K562 (cell line): Measurements from ENCODE around the gene BDKRB2. TPM values are rescaled to one million over a fixed set of nuclear protein-coding genes. Genes with fewer than 3 reads are reported as not detected.

ENCODE experiments used
- ATAC-seq: fragments of 200-7000 bp; cut with Tn5 transposase; 3 replicates; pipeline ENCODE4 v1.9.1; 2020; ENCODE audit warnings: moderate library complexity
- BruUV-seq: library from RNA; stranded (reverse); fragments of 400-500 nt; replicated peaks from 2 replicates; lab custom pipeline; 2021; lab: Mats Ljungman, UMichigan
- CTCF ChIA-PET: fragments of 300-600 bp; formaldehyde crosslinking; extraction: SDS; loops from one replicate; lab custom pipeline; 2021; ENCODE audit warnings: low intra/inter-chr PET ratio; lab: Yijun Ruan, JAX
- POLR2A ChIA-PET: fragments of 300-600, 350-650 bp; sonication (Branson Sonifier 250); formaldehyde crosslinking; extraction: SDS; loops from one replicate; lab custom pipeline; 2021; ENCODE audit warnings: antibody characterized with exemption, inconsistent platforms; lab: Yijun Ruan, JAX
- DNase-seq, 4 experiments: peaks; one replicate each; pipeline versions ENCODE4 v3.0.0 to v3.0.0-alpha.2; 2011 to 2018; ENCODE audit warnings: low spot score in 3 of 4, mixed read lengths in 3 of 4; ENCODE audit errors: extremely low read depth in 1 of 4
- FAIRE-seq: peaks from 2 replicates; lab custom pipeline; 2011; peaks lifted over from hg19 to GRCh38; lab: Jason Lieb, UNC
- H2AFZ ChIP-seq: 2 replicates; pipeline ENCODE4 v1.6.0; 2011; ENCODE audit warnings: low read depth, low read length, control low read depth, inconsistent platforms
- H3K27ac ChIP-seq: fragments of 200-600 bp; 3 replicates; pipeline ENCODE4 v1.8.0; 2011; ENCODE audit warnings: low read depth, mild to moderate bottlenecking, control low read depth, inconsistent platforms, low read length, moderate library complexity, mixed read lengths; ENCODE audit errors: extremely low read depth
- H3K27me3 ChIP-seq, 2 experiments: fragments of 300-600 bp in 1 of 2; 2 replicates in 1 of 2; 3 replicates in 1 of 2; pipeline versions ENCODE4 v1.6.0 to v1.8.0; 2011; ENCODE audit warnings: inconsistent platforms in 2 of 2, low read length in 2 of 2, mild to moderate bottlenecking in 1 of 2, mixed read lengths in 1 of 2, moderate library complexity in 1 of 2; ENCODE audit not compliant: control insufficient read depth in 2 of 2, insufficient read depth in 2 of 2
- H3K36me3 ChIP-seq: fragments of 300-600 bp; 3 replicates; pipeline ENCODE4 v1.8.0; 2011; ENCODE audit warnings: mild to moderate bottlenecking, low read length, inconsistent platforms; ENCODE audit not compliant: control insufficient read depth, insufficient read depth
- H3K4me1 ChIP-seq, 2 experiments: fragments of 200-600 bp in 1 of 2; replicated peaks in 1 of 2; 2 replicates in 1 of 2; 3 replicates in 1 of 2; pipeline versions ENCODE4 v1.5.1 to v1.8.0; 2011; ENCODE audit warnings: inconsistent platforms in 2 of 2, low read length in 2 of 2, mild to moderate bottlenecking in 1 of 2, mixed read lengths in 1 of 2, moderate library complexity in 1 of 2; ENCODE audit not compliant: control insufficient read depth in 2 of 2, insufficient read depth in 2 of 2
- H3K4me2 ChIP-seq: 2 replicates; pipeline ENCODE4 v1.6.1; 2011; ENCODE audit warnings: low read length, control low read depth, inconsistent platforms, mixed read lengths; ENCODE audit not compliant: insufficient read depth
- H3K4me3 ChIP-seq: fragments of 200-600 bp; sonication (generic), shearing (Covaris generic); 2 replicates; pipeline ENCODE4 v1.5.1; 2016; ENCODE audit warnings: control low read depth, inconsistent platforms
- H3K79me2 ChIP-seq: fragments of 200-600 bp; 3 replicates; pipeline ENCODE4 v1.8.0; 2011; ENCODE audit warnings: low read length, inconsistent platforms; ENCODE audit not compliant: control insufficient read depth, insufficient read depth
- H3K9ac ChIP-seq, 2 experiments: 2 replicates each; pipeline versions ENCODE4 v1.6.0 to v1.6.1; 2011; ENCODE audit warnings: low read depth in 2 of 2, low read length in 2 of 2, control low read depth in 1 of 2, inconsistent platforms in 1 of 2, mild to moderate bottlenecking in 1 of 2, mixed read lengths in 1 of 2; ENCODE audit not compliant: insufficient read depth in 1 of 2
- H3K9me1 ChIP-seq: one replicate; pipeline ENCODE4 v1.6.0; 2011; ENCODE audit warnings: inconsistent platforms, mild to moderate bottlenecking, low read length, moderate library complexity; ENCODE audit not compliant: control insufficient read depth, insufficient read depth
- H3K9me3 ChIP-seq: replicated peaks from 2 replicates; pipeline ENCODE4 v1.5.1; 2011; ENCODE audit warnings: low read depth, low read length, inconsistent platforms; ENCODE audit not compliant: control insufficient read depth, insufficient read depth
- H4K20me1 ChIP-seq: replicated peaks from 2 replicates; pipeline ENCODE4 v1.6.1; 2011; ENCODE audit warnings: low read length, inconsistent platforms, mixed read lengths; ENCODE audit not compliant: control insufficient read depth, insufficient read depth
- CBX1 ChIP-seq: sonication (generic); IDR thresholded peaks from 2 replicates; pipeline ENCODE4 v1.6.1; 2016; ENCODE audit warnings: antibody characterized with exemption, low read depth, mild to moderate bottlenecking
- CTBP1 ChIP-seq: fragments of 450-650 bp; IDR thresholded peaks from 2 replicates; pipeline ENCODE4 v1.6.1; 2016; ENCODE audit warnings: borderline replicate concordance
- E2F3 ChIP-seq: fragments of 250-450 bp; sonication (Bioruptor Pico); IDR thresholded peaks from 2 replicates; pipeline ENCODE4 v1.4.0; 2020; ENCODE audit warnings: mild to moderate bottlenecking
- FOSL1 ChIP-seq: fragments of 200-800 bp; sonication (Bioruptor generic); conservative IDR thresholded peaks from 2 replicates; pipeline ENCODE4 v1.6.1; 2016; ENCODE audit warnings: missing genetic modification characterization, missing compliant biosample characterization
- NR3C1 ChIP-seq: sonication (generic); formaldehyde crosslinking; IDR thresholded peaks from 2 replicates; pipeline ENCODE4 v1.8.1; 2022; ENCODE audit warnings: missing genetic modification reagents
- RBM25 ChIP-seq: fragments of 200-400 bp; formaldehyde crosslinking; IDR thresholded peaks from 2 replicates; pipeline ENCODE4 v1.6.1; 2018; ENCODE audit warnings: low read length, low read depth, moderate library complexity; ENCODE audit not compliant: severe bottlenecking
- SMC3 ChIP-seq: conservative IDR thresholded peaks from 2 replicates; pipeline ENCODE4 v1.6.1; 2011; ENCODE audit warnings: low read depth, low read length, improper control_type of control experiment; ENCODE audit not compliant: insufficient read depth
- TAL1 ChIP-seq: fragments of 450-650 bp; IDR thresholded peaks from 2 replicates; pipeline ENCODE4 v1.6.1; 2016; ENCODE audit warnings: mild to moderate bottlenecking
- TCF7L2 ChIP-seq: fragments of 150-350 bp; IDR thresholded peaks from 2 replicates; pipeline ENCODE4 v1.6.1; 2016; ENCODE audit warnings: low read depth, mild to moderate bottlenecking, low read length, moderate library complexity
- ZNF143 ChIP-seq: sonication (generic); formaldehyde crosslinking; IDR thresholded peaks from 2 replicates; pipeline ENCODE4 v1.9.0; 2022; ENCODE audit warnings: mild to moderate bottlenecking, missing genetic modification reagents
- WGBS: fragments of 100-300 bp; shearing (Covaris generic); methylation state at CpG from one replicate; pipeline ENCODE4 v1.1.6; 2016; ENCODE audit warnings: low coverage, mixed read lengths; ENCODE audit not compliant: insufficient coverage; ENCODE audit errors: missing lambda C conversion rate; 5-methylcytosine and 5-hydroxymethylcytosine counted together
- in situ Hi-C: fragments of 300-500 bp; cut with MboI; formaldehyde crosslinking; loops from 4 replicates; pipeline ENCODE4 v1.15.0; 2018; ENCODE audit warnings: inconsistent platforms, mixed read lengths
- intact Hi-C: fragments of 100-400 bp; cut with micrococcal nuclease; formaldehyde crosslinking; loops from 2 replicates; pipeline ENCODE4 v1.14.2; 2022
- polyA plus RNA-seq, 8 experiments: library from polyadenylated mRNA; depleted of rRNA in 4 of 8; stranded (reverse) in 5 of 8; unstranded in 3 of 8; fragments of >200 nt; fragmentation: Nextera tagmentation in 2 of 8; fragmentation: Illumina TruSeq in 1 of 8; extraction: Ambion mirVana in 2 of 8; extraction: Trizol in 1 of 8; gene quantifications; 2 replicates each; pipeline versions ENCODE4 v1.2.1 to v1.2.3, GENCODE V29; 2011 to 2014; ENCODE audit warnings: inconsistent platforms in 1 of 8, missing spikeins in 1 of 8
- total RNA-seq, 7 experiments: library from RNA; depleted of rRNA in 6 of 7; stranded (reverse); fragments of >200 nt in 6 of 7; fragmentation: Illumina TruSeq in 2 of 7; extraction: Trizol in 2 of 7; gene quantifications; 2 replicates each; pipeline versions ENCODE4 v1.2.1 to v1.2.3, GENCODE V29; 2011 to 2021; ENCODE audit warnings: low replicate concordance in 1 of 7
- TF ChIP-seq, protein P1 (sequence below): fragments of 450-650 bp; formaldehyde crosslinking; IDR thresholded peaks from 2 replicates; pipeline ENCODE4 v1.4.0; 2022; ENCODE audit warnings: mild to moderate bottlenecking, moderate library complexity
- TF ChIP-seq, protein P2 (sequence below): fragments of 450-650 bp; IDR thresholded peaks from 2 replicates; pipeline ENCODE4 v1.7.0; 2016; ENCODE audit warnings: borderline replicate concordance
- TF ChIP-seq, protein P3 (sequence below), 2 experiments: fragments of 450-650 bp; IDR thresholded peaks; 2 replicates each; pipeline ENCODE4 v1.6.1; 2018; ENCODE audit warnings: mild to moderate bottlenecking in 2 of 2, low read depth in 1 of 2; ENCODE audit not compliant: partially characterized antibody in 2 of 2
- TF ChIP-seq, protein P4 (sequence below): fragments of 250-450 bp; sonication (Bioruptor Pico); IDR thresholded peaks from 2 replicates; pipeline ENCODE4 v1.5.0; 2020; ENCODE audit warnings: mild to moderate bottlenecking
- TF ChIP-seq, protein P5 (sequence below): fragments of 450-650 bp; IDR thresholded peaks from 2 replicates; pipeline ENCODE4 v1.6.1; 2016

The BDKRB2 gene
- total and polyA plus RNA-seq, 9 of the 15 experiments (the other 6 are each of a cell fraction or from before 2014, with no cell fraction given), result 0.02 TPM; not detected in 8

DNA sequence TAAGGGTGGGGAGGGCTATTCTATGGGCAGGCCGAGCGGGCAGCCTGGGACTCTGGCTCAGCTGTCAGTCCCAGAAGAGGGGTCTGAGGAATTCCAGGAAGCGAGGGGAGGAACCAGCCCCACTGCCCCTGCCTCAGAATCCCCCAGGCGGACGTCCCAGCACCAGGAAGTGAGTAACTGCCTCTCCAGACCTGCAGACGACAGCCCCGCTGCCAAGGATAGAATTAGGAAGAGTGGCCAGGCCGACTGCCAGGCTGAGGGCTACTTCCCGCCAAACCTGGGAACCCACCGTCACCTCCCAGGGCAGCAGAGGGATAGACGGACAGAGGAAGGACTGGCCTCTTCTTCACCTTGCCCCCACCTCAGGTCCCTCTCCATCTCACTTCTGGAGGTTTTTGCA, 6.7 kb upstream of the BDKRB2 start:
- WGBS, result 0% methylated on average over 5 of the region's 11 CpGs
- Histone ChIP-seq H3K9ac (no peak overlapping the region), H3K79me2 (no peaks in the 10 kb centered on the region), H3K36me3 (no peaks in the 10 kb centered on the region), H3K4me2 (no peak overlapping the region), H2AFZ (no peak overlapping the region), H4K20me1 (no peaks in the 10 kb centered on the region), H3K27me3 (peaks cover 0 to 55% of the 10 kb centered on the region in 2 experiments; a peak in 2 of 5 replicates), H3K27ac (no peak overlapping the region), H3K4me3 (no peak overlapping the region), H3K4me1 (no peaks in the 10 kb centered on the region), H3K9me1 (no peaks in the 10 kb centered on the region), H3K9me3 (no peaks in the 10 kb centered on the region)
- ATAC-seq (no peak), DNase-seq (no peak), FAIRE-seq (no peak)
- intact Hi-C loops (no loop called here), in situ Hi-C loops (no loop called here)
- POLR2A ChIA-PET, result no interaction called here
- no TSS peak for BruUV-seq
- CTCF ChIA-PET, result no interaction called here
- TF ChIP-seq, protein P1, sequence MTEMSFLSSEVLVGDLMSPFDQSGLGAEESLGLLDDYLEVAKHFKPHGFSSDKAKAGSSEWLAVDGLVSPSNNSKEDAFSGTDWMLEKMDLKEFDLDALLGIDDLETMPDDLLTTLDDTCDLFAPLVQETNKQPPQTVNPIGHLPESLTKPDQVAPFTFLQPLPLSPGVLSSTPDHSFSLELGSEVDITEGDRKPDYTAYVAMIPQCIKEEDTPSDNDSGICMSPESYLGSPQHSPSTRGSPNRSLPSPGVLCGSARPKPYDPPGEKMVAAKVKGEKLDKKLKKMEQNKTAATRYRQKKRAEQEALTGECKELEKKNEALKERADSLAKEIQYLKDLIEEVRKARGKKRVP (CRISPR knock-in tag), result no peak
- TF ChIP-seq, protein P2, sequence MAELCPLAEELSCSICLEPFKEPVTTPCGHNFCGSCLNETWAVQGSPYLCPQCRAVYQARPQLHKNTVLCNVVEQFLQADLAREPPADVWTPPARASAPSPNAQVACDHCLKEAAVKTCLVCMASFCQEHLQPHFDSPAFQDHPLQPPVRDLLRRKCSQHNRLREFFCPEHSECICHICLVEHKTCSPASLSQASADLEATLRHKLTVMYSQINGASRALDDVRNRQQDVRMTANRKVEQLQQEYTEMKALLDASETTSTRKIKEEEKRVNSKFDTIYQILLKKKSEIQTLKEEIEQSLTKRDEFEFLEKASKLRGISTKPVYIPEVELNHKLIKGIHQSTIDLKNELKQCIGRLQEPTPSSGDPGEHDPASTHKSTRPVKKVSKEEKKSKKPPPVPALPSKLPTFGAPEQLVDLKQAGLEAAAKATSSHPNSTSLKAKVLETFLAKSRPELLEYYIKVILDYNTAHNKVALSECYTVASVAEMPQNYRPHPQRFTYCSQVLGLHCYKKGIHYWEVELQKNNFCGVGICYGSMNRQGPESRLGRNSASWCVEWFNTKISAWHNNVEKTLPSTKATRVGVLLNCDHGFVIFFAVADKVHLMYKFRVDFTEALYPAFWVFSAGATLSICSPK, result no peak
- TF ChIP-seq CBX1, result no peak
- TF ChIP-seq RBM25, result no peak
- TF ChIP-seq NR3C1 (CRISPR knock-in tag), result no peak
- no peak for TF ChIP-seq FOSL1 (tag)
- no peak for TF ChIP-seq ZNF143 (CRISPR knock-in tag)
- TF ChIP-seq, protein P3, sequence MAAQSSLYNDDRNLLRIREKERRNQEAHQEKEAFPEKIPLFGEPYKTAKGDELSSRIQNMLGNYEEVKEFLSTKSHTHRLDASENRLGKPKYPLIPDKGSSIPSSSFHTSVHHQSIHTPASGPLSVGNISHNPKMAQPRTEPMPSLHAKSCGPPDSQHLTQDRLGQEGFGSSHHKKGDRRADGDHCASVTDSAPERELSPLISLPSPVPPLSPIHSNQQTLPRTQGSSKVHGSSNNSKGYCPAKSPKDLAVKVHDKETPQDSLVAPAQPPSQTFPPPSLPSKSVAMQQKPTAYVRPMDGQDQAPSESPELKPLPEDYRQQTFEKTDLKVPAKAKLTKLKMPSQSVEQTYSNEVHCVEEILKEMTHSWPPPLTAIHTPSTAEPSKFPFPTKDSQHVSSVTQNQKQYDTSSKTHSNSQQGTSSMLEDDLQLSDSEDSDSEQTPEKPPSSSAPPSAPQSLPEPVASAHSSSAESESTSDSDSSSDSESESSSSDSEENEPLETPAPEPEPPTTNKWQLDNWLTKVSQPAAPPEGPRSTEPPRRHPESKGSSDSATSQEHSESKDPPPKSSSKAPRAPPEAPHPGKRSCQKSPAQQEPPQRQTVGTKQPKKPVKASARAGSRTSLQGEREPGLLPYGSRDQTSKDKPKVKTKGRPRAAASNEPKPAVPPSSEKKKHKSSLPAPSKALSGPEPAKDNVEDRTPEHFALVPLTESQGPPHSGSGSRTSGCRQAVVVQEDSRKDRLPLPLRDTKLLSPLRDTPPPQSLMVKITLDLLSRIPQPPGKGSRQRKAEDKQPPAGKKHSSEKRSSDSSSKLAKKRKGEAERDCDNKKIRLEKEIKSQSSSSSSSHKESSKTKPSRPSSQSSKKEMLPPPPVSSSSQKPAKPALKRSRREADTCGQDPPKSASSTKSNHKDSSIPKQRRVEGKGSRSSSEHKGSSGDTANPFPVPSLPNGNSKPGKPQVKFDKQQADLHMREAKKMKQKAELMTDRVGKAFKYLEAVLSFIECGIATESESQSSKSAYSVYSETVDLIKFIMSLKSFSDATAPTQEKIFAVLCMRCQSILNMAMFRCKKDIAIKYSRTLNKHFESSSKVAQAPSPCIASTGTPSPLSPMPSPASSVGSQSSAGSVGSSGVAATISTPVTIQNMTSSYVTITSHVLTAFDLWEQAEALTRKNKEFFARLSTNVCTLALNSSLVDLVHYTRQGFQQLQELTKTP (IDR thresholded peaks at IDR 0.05; ENCODE audit: low read depth in 1 of 2, partially characterized antibody in 2 of 2), result no peak
- TF ChIP-seq E2F3 (CRISPR knock-in tag), result no peak
- no peak for TF ChIP-seq TAL1
- TF ChIP-seq, protein P4, sequence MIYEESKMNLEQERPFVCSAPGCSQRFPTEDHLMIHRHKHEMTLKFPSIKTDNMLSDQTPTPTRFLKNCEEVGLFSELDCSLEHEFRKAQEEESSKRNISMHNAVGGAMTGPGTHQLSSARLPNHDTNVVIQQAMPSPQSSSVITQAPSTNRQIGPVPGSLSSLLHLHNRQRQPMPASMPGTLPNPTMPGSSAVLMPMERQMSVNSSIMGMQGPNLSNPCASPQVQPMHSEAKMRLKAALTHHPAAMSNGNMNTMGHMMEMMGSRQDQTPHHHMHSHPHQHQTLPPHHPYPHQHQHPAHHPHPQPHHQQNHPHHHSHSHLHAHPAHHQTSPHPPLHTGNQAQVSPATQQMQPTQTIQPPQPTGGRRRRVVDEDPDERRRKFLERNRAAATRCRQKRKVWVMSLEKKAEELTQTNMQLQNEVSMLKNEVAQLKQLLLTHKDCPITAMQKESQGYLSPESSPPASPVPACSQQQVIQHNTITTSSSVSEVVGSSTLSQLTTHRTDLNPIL (CRISPR knock-in tag), result no peak
- no peak for TF ChIP-seq SMC3
- TF ChIP-seq CTBP1, result no peak
- TF ChIP-seq TCF7L2, result no peak
- TF ChIP-seq, protein P5, sequence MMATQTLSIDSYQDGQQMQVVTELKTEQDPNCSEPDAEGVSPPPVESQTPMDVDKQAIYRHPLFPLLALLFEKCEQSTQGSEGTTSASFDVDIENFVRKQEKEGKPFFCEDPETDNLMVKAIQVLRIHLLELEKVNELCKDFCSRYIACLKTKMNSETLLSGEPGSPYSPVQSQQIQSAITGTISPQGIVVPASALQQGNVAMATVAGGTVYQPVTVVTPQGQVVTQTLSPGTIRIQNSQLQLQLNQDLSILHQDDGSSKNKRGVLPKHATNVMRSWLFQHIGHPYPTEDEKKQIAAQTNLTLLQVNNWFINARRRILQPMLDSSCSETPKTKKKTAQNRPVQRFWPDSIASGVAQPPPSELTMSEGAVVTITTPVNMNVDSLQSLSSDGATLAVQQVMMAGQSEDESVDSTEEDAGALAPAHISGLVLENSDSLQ, result no peak
